ENCODE results near the gene RBFOX1. TPM values are rescaled to one million over a fixed set of nuclear protein-coding genes. Genes with fewer than 3 reads are reported as not detected.

RBFOX1 gene
- not detected for total RNA-seq
- not detected for polyA plus RNA-seq
- total RNA-seq = 0 to 0.19 (median 0.11) reads per million in 6 experiments

- POLR2A ChIA-PET = no interaction called here
- H3K9me3 Mint-ChIP-seq = peaks cover 0 to 11% (median 2%) of the 10 kb centered on the region in 9 donors
Observed at GRCh38 chr16:7332611-7333010, at the start of gene RBFOX1. Gene RBFOX1 (plus strand): TSS chr16:7332845.

GRCh38 chr16:7284780-7285179 is 47.9 kb upstream of the RBFOX1 start:
- Mint-ChIP-seq H3K4me3 (no peak overlapping the region), H3K27ac (no peak overlapping the region), H3K36me3 (peaks cover 0 to 6% (median 0%) of the 10 kb centered on the region in 3 donors), H3K27me3 (no peaks in the 10 kb centered on the region), H3K4me1 (no peaks in the 10 kb centered on the region), H3K9me3 (peaks cover 3 to 52% (median 26%) of the 10 kb centered on the region in 9 donors)
- no peak for ATAC-seq
- DNase-seq = no peak
- POLR2A ChIA-PET = no interaction called here

More at GRCh38 chr16:7332611-7333010, at the start of gene RBFOX1:
- Mint-ChIP-seq H3K4me3 (no peak within 1 kb of the TSS), H3K27ac (no peak within 1 kb of the TSS), H3K27me3 (peaks cover 0 to 3% (median 0%) of the 10 kb centered on the region in 5 donors), H3K4me1 (no peaks in the 10 kb centered on the region), H3K36me3 (no peaks in the 10 kb centered on the region)
- ATAC-seq = no peak
- DNase-seq = no peak

- peaks cover 3 to 53% (median 26%) of the 10 kb centered on the region in 9 donors for H3K9me3 Mint-ChIP-seq
- peaks cover 0 to 6% (median 0%) of the 10 kb centered on the region in 3 donors for H3K36me3 Mint-ChIP-seq
- ATAC-seq (no peak), DNase-seq (no peak)
- H3K27me3 Mint-ChIP-seq = no peaks in the 10 kb centered on the region
- POLR2A ChIA-PET = no interaction called here
- H3K4me3 Mint-ChIP-seq = no peak overlapping the region
- no peaks in the 10 kb centered on the region for H3K4me1 Mint-ChIP-seq
- no peak overlapping the region for H3K27ac Mint-ChIP-seq
Observed at GRCh38 chr16:7285520-7285919, 47.1 kb upstream of the RBFOX1 start.

GRCh38 chr16:7289299-7289698 is 43.3 kb upstream of the RBFOX1 start:
- Mint-ChIP-seq H3K27me3 (no peaks in the 10 kb centered on the region), H3K9me3 (peaks cover 3 to 46% (median 27%) of the 10 kb centered on the region in 9 donors), H3K27ac (no peak overlapping the region), H3K36me3 (peaks cover 0 to 6% (median 0%) of the 10 kb centered on the region in 3 donors), H3K4me3 (no peak overlapping the region), H3K4me1 (no peaks in the 10 kb centered on the region)
- ATAC-seq (no peak), DNase-seq (no peak)
- POLR2A ChIA-PET = no interaction called here

- H3K4me3 Mint-ChIP-seq = no peak overlapping the region
Observed at GRCh38 chr16:7290682-7291081, 42.0 kb upstream of the RBFOX1 start.

GRCh38 chr16:7294020-7294419 is 38.6 kb upstream of the RBFOX1 start:
- peaks cover 0 to 4% (median 0%) of the 10 kb centered on the region in 5 donors for H3K27me3 Mint-ChIP-seq
- DNase-seq (no peak), ATAC-seq (no peak)
- no peaks in the 10 kb centered on the region for H3K4me1 Mint-ChIP-seq
- H3K9me3 Mint-ChIP-seq = peaks cover 2 to 30% (median 12%) of the 10 kb centered on the region in 9 donors
- POLR2A ChIA-PET = no interaction called here
- no peaks in the 10 kb centered on the region for H3K36me3 Mint-ChIP-seq
- no peak overlapping the region for H3K27ac Mint-ChIP-seq
- H3K4me3 Mint-ChIP-seq = no peak overlapping the region

More at GRCh38 chr16:7290682-7291081, 42.0 kb upstream of the RBFOX1 start:
- H3K27ac Mint-ChIP-seq = no peak overlapping the region
- POLR2A ChIA-PET = no interaction called here
- no peaks in the 10 kb centered on the region for H3K4me1 Mint-ChIP-seq
- peaks cover 0 to 33% (median 18%) of the 10 kb centered on the region in 9 donors for H3K9me3 Mint-ChIP-seq
- ATAC-seq = no peak
- DNase-seq = no peak
- H3K36me3 Mint-ChIP-seq = peaks cover 0 to 2% (median 0%) of the 10 kb centered on the region in 3 donors
- no peaks in the 10 kb centered on the region for H3K27me3 Mint-ChIP-seq

GRCh38 chr16:7303052-7303610 is 29.5 kb upstream of the RBFOX1 start:
- Mint-ChIP-seq H3K4me3 (no peak overlapping the region), H3K27ac (no peak overlapping the region), H3K27me3 (peaks cover 18 to 50% (median 29%) of the 10 kb centered on the region in 5 donors), H3K36me3 (peaks cover 0 to 18% (median 4%) of the 10 kb centered on the region in 3 donors), H3K4me1 (peaks cover 0 to 1% (median 0%) of the 10 kb centered on the region in 4 donors), H3K9me3 (peaks cover 7 to 25% (median 12%) of the 10 kb centered on the region in 9 donors)
- ATAC-seq (no peak), DNase-seq (no peak)
- POLR2A ChIA-PET = no interaction called here

- Mint-ChIP-seq H3K27ac (no peak overlapping the region), H3K27me3 (peaks cover 18 to 50% (median 29%) of the 10 kb centered on the region in 5 donors)
Observed at GRCh38 chr16:7303660-7304200, 28.9 kb upstream of the RBFOX1 start.

GRCh38 chr16:7304279-7304678 is 28.4 kb upstream of the RBFOX1 start:
- Mint-ChIP-seq H3K4me3 (no peak overlapping the region), H3K27ac (no peak overlapping the region), H3K4me1 (peaks cover 0 to 1% (median 0%) of the 10 kb centered on the region in 4 donors), H3K27me3 (peaks cover 18 to 50% (median 29%) of the 10 kb centered on the region in 5 donors), H3K9me3 (peaks cover 4 to 31% (median 12%) of the 10 kb centered on the region in 9 donors), H3K36me3 (peaks cover 0 to 18% (median 4%) of the 10 kb centered on the region in 3 donors)
- POLR2A ChIA-PET = no interaction called here
- no peak for ATAC-seq
- no peak for DNase-seq

More at GRCh38 chr16:7303660-7304200, 28.9 kb upstream of the RBFOX1 start:
- ATAC-seq = no peak
- no peak for DNase-seq
- peaks cover 5 to 28% (median 12%) of the 10 kb centered on the region in 9 donors for H3K9me3 Mint-ChIP-seq
- POLR2A ChIA-PET = no interaction called here
- H3K4me1 Mint-ChIP-seq = peaks cover 0 to 1% (median 0%) of the 10 kb centered on the region in 4 donors
- H3K4me3 Mint-ChIP-seq = no peak overlapping the region
- peaks cover 0 to 18% (median 4%) of the 10 kb centered on the region in 3 donors for H3K36me3 Mint-ChIP-seq

- H3K36me3 Mint-ChIP-seq = peaks cover 0 to 18% (median 4%) of the 10 kb centered on the region in 3 donors
- peaks cover 4 to 30% (median 11%) of the 10 kb centered on the region in 9 donors for H3K9me3 Mint-ChIP-seq
- DNase-seq (no peak), ATAC-seq (no peak)
- H3K4me1 Mint-ChIP-seq = peaks cover 0 to 1% (median 0%) of the 10 kb centered on the region in 4 donors
- H3K27ac Mint-ChIP-seq = no peak overlapping the region
- H3K4me3 Mint-ChIP-seq = no peak overlapping the region
- POLR2A ChIA-PET = no interaction called here
- peaks cover 18 to 49% (median 29%) of the 10 kb centered on the region in 5 donors for H3K27me3 Mint-ChIP-seq
Observed at GRCh38 chr16:7304958-7305357, 27.7 kb upstream of the RBFOX1 start.

- no peaks in the 10 kb centered on the region for H3K4me1 Mint-ChIP-seq
- H3K27me3 Mint-ChIP-seq = peaks cover 0 to 8% (median 3%) of the 10 kb centered on the region in 5 donors
- no peaks in the 10 kb centered on the region for H3K36me3 Mint-ChIP-seq
- POLR2A ChIA-PET = no interaction called here
- H3K9me3 Mint-ChIP-seq = peaks cover 0 to 6% (median 3%) of the 10 kb centered on the region in 9 donors
- DNase-seq (no peak), ATAC-seq (no peak)
- peak overlapping the region in 1 of 10 donors; percentile 38 for H3K27ac Mint-ChIP-seq
- H3K4me3 Mint-ChIP-seq = no peak overlapping the region
Observed at GRCh38 chr16:7313170-7313569, 19.5 kb upstream of the RBFOX1 start.

- Mint-ChIP-seq H3K4me3 (no peak overlapping the region), H3K9me3 (peaks cover 0 to 6% (median 3%) of the 10 kb centered on the region in 9 donors), H3K36me3 (peaks cover 0 to 4% (median 0%) of the 10 kb centered on the region in 3 donors), H3K27ac (no peak overlapping the region), H3K27me3 (peaks cover 0 to 3% (median 0%) of the 10 kb centered on the region in 5 donors), H3K4me1 (no peaks in the 10 kb centered on the region)
- ATAC-seq (no peak), DNase-seq (no peak)
- POLR2A ChIA-PET = no interaction called here
Observed at GRCh38 chr16:7314163-7314562, 18.5 kb upstream of the RBFOX1 start.

- POLR2A ChIA-PET = no interaction called here
- peaks cover 0 to 3% (median 0%) of the 10 kb centered on the region in 5 donors for H3K27me3 Mint-ChIP-seq
- peaks cover 0 to 4% (median 0%) of the 10 kb centered on the region in 3 donors for H3K36me3 Mint-ChIP-seq
- DNase-seq (no peak), ATAC-seq (no peak)
- no peaks in the 10 kb centered on the region for H3K4me1 Mint-ChIP-seq
- no peak overlapping the region for H3K27ac Mint-ChIP-seq
- H3K9me3 Mint-ChIP-seq = peaks cover 0 to 14% (median 7%) of the 10 kb centered on the region in 9 donors
- no peak overlapping the region for H3K4me3 Mint-ChIP-seq
Observed at GRCh38 chr16:7315813-7316212, 16.8 kb upstream of the RBFOX1 start.
